NCI-H524 treated with DMSO at 0.1 percent for 48 hours (cell line): ENCODE data around the gene LDLRAD2.
"Not testable (repeated sequence)": the region's sequence is repeated elsewhere in the genome, so short reads cannot be mapped to it uniquely, and the experiment has no call there.

ENCODE experiments used
- DNase-seq: peaks from one replicate; lab custom pipeline; 2025; lab: John Stamatoyannopoulos, UW

LDLRAD2 gene

GRCh38 chr1:21823980-21824702, 12.1 kb downstream of the LDLRAD2 start:
- no peak for DNase-seq

DNA sequence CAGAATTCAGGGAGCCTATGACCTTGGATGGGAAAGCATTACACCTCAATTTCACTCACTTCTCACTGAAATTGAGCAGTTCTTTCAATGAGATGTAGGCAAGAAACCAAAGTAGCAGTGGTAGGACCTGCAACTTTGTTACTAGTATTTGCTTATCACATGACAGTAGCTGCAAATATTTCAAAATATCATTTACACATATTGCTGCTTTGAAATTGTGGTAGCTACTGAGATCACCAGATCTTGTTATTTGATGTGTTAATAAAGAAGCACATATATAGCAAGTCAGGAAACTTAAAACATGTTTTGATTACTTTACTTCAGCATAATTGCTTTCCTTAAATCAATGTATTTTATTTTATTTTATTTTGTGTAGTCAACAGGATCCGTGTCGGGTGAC, 12.9 kb downstream of the LDLRAD2 start:
- DNase-seq, result no peak

GRCh38 chr1:21825393-21825792, 13.3 kb downstream of the LDLRAD2 start:
- DNase-seq, result no peak

- not testable (repeated sequence) for DNase-seq
Observed at GRCh38 chr1:21826694-21827093, 14.6 kb downstream of the LDLRAD2 start.

- no peak for DNase-seq
Observed at GRCh38 chr1:21827141-21827679, 15.1 kb downstream of the LDLRAD2 start.

DNA sequence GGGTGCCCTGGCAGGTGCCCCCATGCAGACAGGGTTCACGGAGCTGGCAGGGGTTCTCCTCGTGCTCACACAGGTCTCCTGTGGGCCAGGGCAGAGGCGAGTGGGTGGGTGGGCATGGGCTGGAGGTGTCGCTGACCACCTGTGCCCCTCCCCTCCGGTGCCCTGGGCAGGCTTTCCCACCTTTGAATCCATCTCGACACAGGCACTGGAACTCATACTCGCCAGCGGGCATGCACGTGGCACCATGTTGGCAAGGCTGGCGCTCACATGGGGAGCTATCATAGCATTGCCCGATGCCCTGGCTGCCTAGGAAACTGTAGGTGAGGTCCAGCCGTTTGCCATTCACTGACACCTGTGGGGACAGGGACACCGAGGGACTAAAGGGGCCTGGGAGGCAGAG, 16.0 kb downstream of the LDLRAD2 start:
- DNase-seq, result no peak

DNA sequence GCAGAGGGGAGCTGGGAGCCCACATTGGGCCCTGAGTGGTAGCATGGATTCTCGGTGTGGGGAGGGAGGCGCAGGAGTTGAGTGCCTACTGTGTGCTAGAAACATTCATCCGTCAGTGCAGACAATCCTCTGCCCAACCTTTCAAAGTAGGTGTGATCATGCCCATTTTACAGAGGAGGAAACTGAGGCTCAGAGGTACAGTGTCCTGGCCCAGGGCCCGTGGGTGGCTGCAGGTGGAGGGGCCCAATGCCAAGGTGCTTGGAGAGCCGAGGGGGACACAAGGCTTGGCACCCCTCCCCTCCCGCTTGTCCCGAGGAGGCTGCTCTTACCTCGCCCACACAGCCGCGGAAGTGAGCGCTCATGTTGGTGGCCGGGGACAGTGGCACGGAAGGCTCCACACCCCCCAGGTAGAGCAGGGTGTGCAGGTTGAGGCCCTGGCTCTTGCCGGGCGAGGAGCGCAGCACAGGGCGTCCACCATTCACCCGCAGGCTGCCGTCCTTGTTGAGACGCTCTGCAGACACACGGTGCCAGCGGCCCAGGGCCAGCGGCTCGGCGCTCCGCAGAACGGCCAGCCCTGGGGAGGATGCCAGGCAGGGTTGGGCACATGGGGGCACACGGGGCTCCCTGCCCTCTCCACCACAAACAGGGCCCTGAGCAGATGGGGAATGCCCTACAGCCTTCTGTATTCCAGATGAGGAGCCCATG, 16.6 kb downstream of the LDLRAD2 start:
- DNase-seq, result no peak

DNA sequence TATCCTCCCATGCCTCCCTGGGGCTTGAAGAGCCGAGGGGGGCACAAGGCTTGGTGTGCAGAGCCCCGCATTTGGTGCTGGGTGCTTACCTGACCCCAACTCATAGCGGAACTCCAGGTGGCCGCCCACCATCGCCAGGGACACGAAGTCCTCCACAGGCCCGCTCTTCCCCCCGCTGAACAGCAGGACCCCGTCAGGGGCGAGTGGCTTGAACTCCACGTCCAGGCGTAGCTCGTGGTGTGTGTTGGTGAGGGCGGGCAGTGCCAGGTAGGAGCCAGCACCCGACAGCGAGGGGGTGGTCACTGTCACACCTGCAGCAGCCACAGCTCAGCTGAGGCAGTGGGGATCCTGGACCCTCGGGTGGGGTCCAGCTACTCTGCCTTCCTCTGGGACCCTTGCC, 17.2 kb downstream of the LDLRAD2 start:
- no peak for DNase-seq

DNA sequence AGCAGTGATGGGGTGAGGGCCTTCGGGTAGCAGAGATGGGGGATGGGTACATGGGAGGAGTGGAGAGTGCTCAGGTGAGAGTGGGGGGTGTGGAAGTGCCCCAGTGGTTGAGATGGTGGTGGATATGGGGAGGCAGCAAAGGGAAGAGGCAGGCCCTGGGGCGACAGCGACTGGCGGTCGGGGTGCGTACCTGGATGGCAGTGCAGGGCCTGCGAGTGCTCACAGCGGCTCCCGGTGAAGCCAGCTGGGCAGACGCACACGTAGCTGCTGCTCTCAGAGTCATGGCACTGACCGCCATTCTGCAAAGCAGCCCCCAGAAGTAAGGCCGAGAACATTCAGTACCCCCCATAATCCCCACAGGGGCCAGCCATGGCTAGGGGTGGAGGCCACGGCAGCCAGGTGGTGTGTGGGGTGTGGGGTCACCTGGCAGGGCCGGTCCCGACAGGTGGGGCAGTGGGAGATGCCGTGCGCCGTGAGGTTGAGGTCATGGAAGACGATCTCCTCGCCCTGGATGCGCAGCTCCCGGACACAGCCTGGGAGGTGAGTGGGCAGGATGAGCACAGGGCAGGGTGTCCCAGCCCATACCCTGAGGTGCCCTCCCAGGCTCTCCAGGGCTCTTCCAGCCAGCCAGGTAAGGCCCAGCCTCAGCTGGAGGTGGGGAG, 18.9 kb downstream of the LDLRAD2 start:
- DNase-seq, result no peak

GRCh38 chr1:21831454-21831970, 19.4 kb downstream of the LDLRAD2 start:
- DNase-seq, result no peak

- DNase-seq, result no peak
Observed at GRCh38 chr1:21833392-21833976, 21.4 kb downstream of the LDLRAD2 start.

GRCh38 chr1:21834094-21834493, 22.0 kb downstream of the LDLRAD2 start:
- no peak for DNase-seq

- DNase-seq, result no peak
Observed at GRCh38 chr1:21834666-21835065, 22.6 kb downstream of the LDLRAD2 start.

- DNase-seq, result no peak
Observed at GRCh38 chr1:21836010-21836409, 23.9 kb downstream of the LDLRAD2 start.

GRCh38 chr1:21836729-21837128, 24.7 kb downstream of the LDLRAD2 start:
- DNase-seq, result no peak

GRCh38 chr1:21837476-21837875, 25.4 kb downstream of the LDLRAD2 start:
- no peak for DNase-seq

GRCh38 chr1:21838359-21839157, 26.5 kb downstream of the LDLRAD2 start:
- no peak for DNase-seq

DNA sequence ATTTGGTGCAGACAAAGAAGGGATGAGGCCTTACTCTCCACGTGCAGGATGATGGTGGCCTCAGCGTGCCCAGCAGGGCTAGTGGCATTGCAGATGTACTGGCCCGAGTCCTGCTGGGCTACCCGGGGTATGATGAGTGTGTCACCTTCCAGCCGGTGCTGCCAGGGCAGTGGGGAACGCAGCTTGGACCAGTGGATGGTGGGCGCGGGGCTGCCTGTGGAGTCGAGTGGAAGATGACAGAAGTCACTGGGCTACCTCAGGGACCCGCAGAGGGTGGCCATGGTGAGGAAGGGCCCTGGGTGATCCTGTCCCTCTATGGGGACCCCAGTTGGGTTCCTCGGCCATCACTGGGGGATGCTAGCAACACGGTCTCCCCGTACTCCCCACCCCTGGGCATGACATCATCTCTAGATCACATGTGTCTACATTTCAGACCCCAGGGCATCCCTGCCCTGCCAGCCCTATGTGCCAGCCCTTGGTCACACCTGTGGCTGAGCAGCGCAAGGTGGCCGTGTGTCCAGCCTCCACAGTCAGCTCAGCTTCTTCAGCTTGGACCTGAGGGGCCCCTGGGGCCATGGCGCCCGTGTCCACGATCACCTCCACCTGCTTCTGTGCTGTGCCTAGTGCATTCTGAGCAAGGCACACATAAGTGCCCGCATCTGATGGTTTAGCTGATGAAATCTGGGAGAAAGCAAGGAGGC, 27.4 kb downstream of the LDLRAD2 start:
- DNase-seq, result no peak

DNA sequence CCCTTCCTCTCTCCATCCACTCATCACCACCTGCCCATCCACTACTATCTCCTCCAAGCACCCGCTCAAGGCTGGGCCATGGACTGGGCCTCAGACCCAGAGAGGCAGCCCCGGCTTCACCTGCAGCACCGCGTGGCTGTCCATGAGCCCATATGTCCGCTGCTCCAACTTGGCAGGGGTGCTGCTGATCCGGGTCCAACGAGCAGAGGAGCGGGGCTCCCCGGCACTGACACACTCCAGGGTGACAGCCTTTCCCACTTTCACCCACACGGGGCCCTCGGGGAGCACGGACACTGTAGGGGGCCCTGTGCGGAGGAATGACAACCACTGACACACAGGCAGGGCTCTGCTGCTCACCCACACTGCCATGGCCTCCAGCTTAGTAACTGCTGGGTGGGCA, 28.9 kb downstream of the LDLRAD2 start:
- DNase-seq, result no peak

- DNase-seq, result no peak
Observed at GRCh38 chr1:21841852-21842466, 29.9 kb downstream of the LDLRAD2 start.
